Measurements from ENCODE around the gene HAVCR1.

- no peak for TF ChIP-seq CTBP1 (IDR thresholded peaks at IDR 0.05; ENCODE audit: borderline replicate concordance)
- no peak for TF ChIP-seq TARDBP (IDR thresholded peaks at IDR 0.05)
- TF ChIP-seq SP1 (IDR thresholded peaks at IDR 0.05) = no peak
- no peak for TF ChIP-seq FOXM1 (IDR thresholded peaks at IDR 0.05; ENCODE audit: borderline replicate concordance)
These were observed 48.6 kb upstream of the HAVCR1 start for GRCh38 chr5:157107508-157107907.

Measured in HEK293T (cell line).